Measurements from ENCODE around the gene GLYATL1B. TPM values are rescaled to one million over a fixed set of nuclear protein-coding genes. Genes with fewer than 3 reads are reported as not detected.

Gene GLYATL1B
- total and polyA plus RNA-seq, 10 of the 15 experiments (the other 5 are each of a cell fraction or from before 2014, with no cell fraction given): 0.10 to 1.7 (median 0.24) TPM; not detected in 4

DNA sequence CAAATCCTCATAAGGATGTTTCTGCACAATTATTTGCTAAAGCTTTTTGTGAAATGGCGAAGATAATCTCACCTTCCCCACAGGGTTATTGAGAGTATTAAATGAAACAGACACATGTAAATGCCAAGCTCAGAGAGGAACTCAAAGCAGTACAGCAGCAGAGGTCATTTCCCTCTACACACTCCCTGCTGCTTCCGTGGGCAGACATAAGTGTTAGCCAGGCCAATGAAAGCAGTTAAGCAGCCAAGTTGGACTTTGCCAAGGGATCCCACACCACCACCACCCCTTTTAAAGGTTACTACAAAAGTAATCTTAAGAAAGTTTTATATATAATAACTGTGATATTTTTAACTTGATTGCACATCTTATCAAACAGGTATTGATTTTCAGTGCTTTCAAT is 52.5 kb downstream of the GLYATL1B start:
- 0 out of 4 replicates have a peak, but pooled peaks cover 0 to 3% of the 10 kb centered on the region in 2 experiments for H3K36me3 ChIP-seq (ENCODE audit: control insufficient read depth in 2 of 2, insufficient read depth in 2 of 2, low read length in 1 of 2)
- H3K9ac ChIP-seq (ENCODE audit: control insufficient read depth, insufficient read depth, low read length): no peak overlapping the region
- SMC1A ChIA-PET (ENCODE audit: uncharacterized antibody, unreplicated experiment): interaction anchor here (1.0 to 1.2 kb wide), 2 partner anchors 80 to 86 kb away, joined by 3 read pairs; no protein-coding TSS in a partner anchor
- POLR2A ChIA-PET: interaction anchor here (1.1 kb wide), 1 partner anchor 12 kb away, joined by 3 read pairs; no protein-coding TSS in a partner anchor
- FAIRE-seq: no peak
- ATAC-seq: no peak
- no peak overlapping the region for H3K27ac ChIP-seq (ENCODE audit: control insufficient read depth, insufficient read depth)
- no peak overlapping the region for H3K4me3 ChIP-seq
- H3K4me2 ChIP-seq (ENCODE audit: control insufficient read depth, insufficient read depth): no peak overlapping the region
- no peak for DNase-seq (ENCODE audit: low read depth, low spot score)
- no TSS peak for BruUV-seq (replicated peaks)
- RAD21 ChIA-PET (ENCODE audit: unreplicated experiment): interaction anchor here (1.6 kb wide), 1 partner anchor 20 kb away, joined by 9 read pairs; no protein-coding TSS in a partner anchor
- H4K20me1 ChIP-seq (ENCODE audit: control insufficient read depth, insufficient read depth): no peaks in the 10 kb centered on the region
- H3K9me3 ChIP-seq (replicated peaks; ENCODE audit: control insufficient read depth, insufficient read depth, low read length): no peaks in the 10 kb centered on the region
- WGBS (ENCODE audit: insufficient coverage, insufficient replicate concordance, low lambda C conversion rate, missing lambda C conversion rate): 65% methylated on average over 2 of the region's 2 CpGs
- in situ Hi-C loops (cut with MboI): no loop called here
- no peaks in the 10 kb centered on the region for H3K27me3 ChIP-seq (replicated peaks in 1 of 2; ENCODE audit: control insufficient read depth in 2 of 2, insufficient read depth in 2 of 2, low read length in 1 of 2)
- H2AFZ ChIP-seq (ENCODE audit: control insufficient read depth, low read depth, low read length): no peak overlapping the region
- no peaks in the 10 kb centered on the region for H3K4me1 ChIP-seq (ENCODE audit: control insufficient read depth, insufficient read depth, low read length)
- peaks cover 7% of the 10 kb centered on the region for H3K79me2 ChIP-seq (ENCODE audit: control insufficient read depth, insufficient read depth, low read length)
- intact Hi-C loops (cut with micrococcal nuclease; ENCODE audit: unreplicated experiment): loop anchor here (5.0 to 10.0 kb wide), 2 partner anchors 236 to 344 kb away; no protein-coding TSS in a partner anchor
- CTCF ChIA-PET: interaction anchor here (0.6 to 12.0 kb wide), 6 partner anchors 19 to 86 kb away, joined by 3 to 250 read pairs (median 4); no protein-coding TSS in a partner anchor
- TF ChIP-seq FOXK2 (IDR thresholded peaks at IDR 0.05) (no peak), ZNF384 (IDR thresholded peaks at IDR 0.05; ENCODE audit: borderline replicate concordance, low read depth, low read length) (no peak), CREB1 (IDR thresholded peaks at IDR 0.05; ENCODE audit: low read depth) (no peak), POU2F2 (IDR thresholded peaks at IDR 0.05; ENCODE audit: borderline replicate concordance, low read depth, low read length) (no peak), NFYA (IDR thresholded peaks at IDR 0.05; ENCODE audit: borderline replicate concordance, low read depth, low read length) (no peak), ZNF217 (IDR thresholded peaks at IDR 0.05) (no peak), SIX5 (IDR thresholded peaks at IDR 0.05; ENCODE audit: low read depth, low read length, severe bottlenecking) (no peak)

All from GM12878 (cell line).